Measurements from ENCODE around the gene FHL1.
A peak's percentile ranks its signal among the peaks of the same experiment; 100 is the strongest.

The FHL1 gene

GRCh38 chrX:136190038-136190713 is 42.8 kb downstream of the FHL1 start:
- DNase-seq, result no peak

- no peak for DNase-seq
Observed at GRCh38 chrX:136191171-136191570, 43.8 kb downstream of the FHL1 start.

- no peak for DNase-seq
Observed at GRCh38 chrX:136192135-136192534, 44.8 kb downstream of the FHL1 start.

DNA sequence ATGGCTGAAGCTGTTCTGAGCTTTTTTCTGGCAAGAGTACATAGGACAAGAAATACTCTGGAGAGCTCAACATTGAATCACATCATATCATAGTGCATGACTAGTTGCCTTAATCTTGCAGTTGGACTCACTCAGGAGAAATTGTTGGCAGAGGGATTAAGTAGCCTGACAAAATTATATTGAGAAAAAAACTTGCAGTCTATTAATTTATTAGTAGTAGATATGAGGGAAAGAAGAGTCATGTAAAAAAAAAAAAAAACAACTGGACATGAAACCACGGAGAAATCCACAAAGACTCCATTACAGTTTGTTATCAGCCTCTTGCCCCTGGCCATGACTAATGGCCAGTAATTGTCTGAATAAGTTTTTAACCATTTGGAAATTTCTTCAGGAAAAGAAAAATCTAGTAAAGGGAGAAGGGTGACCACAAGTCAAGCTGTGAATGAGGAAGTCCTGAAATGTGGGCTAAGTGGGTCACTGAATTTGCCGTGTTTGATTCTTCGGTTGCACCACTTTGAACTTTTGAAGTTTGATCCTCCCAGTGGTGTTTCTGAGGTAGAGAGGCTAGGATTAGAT is 45.6 kb downstream of the FHL1 start:
- no peak for DNase-seq

DNA sequence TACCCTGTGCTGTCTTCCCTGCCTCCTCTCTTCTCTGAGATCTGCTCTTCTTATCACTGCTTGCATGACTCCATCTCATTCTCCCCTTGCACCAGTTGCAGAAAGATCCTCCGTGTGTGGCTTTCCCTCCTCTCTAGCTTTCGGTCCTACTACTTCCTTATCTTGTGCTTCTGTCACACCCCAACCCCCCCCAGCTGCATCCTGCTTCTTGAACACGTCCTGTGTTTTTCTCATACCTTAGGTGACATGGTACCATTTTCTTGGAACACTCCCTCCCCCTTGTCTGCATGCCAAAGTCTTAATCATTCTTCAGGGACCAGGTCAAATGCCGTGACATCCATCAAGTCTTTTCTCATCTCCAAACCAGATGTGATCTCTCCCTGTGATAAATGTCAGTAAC is 46.4 kb downstream of the FHL1 start:
- DNase-seq, result no peak

GRCh38 chrX:136194536-136194935 is 47.2 kb downstream of the FHL1 start:
- no peak for DNase-seq

DNA sequence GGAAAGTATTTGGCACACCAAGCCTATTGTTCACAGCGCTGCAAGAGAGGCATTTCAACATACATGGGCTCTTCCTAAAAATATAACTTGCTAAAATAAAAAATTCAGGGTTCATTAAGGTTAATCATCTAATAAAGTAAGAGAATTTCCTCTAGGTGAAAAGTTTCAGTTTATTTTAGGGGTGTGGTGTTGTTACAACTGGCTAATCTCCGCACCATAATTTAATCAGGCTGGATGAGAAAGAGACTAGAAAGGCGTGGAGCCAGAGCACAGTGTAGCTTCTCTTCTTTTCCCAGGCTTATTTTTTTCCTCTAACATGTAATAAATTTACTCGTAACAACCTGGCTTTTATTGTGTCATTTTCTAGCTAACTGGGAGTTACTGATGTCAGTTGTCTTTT is 47.9 kb downstream of the FHL1 start:
- DNase-seq, result no peak

DNA sequence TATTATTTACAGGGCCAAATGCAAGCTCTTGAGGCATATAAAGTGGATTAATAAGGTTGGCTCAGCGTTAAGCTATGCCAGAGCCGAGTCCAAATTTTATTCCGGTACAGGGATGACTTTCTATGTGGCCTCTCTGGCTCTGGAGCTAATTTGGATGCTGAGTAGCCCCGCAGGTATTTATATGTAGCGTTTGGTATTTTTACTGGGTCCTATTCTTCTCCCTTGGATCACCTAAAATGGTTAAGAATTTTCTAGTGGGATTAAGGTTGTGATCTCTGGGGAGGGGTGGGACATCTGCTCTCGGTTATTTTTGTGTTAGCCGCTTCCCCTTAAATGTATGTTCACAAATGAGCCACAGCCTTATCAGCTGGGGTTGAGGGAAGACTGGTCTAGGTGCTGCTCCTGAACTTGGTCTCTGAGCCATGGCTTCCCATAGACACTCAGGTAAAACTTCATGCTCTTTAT is 49.4 kb downstream of the FHL1 start:
- DNase-seq, result no peak

DNA sequence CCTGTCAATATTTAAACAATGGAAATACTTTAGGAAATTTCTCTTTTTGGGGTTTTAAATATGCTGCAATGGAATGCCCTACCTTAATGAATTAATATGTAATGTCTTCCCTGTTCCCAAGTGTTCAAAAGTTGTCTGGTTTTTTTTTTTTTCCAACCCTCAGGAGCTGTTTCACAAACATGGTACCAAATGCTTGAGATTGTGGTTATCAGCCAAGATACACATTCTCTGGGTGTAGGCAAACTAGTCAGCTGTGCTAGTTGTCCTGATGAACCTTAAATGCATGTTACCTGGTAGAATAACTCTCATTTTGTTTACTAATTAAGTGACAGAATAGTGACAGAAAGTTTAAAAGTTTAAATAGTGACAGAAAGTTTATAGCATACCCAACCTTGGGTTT is 50.7 kb downstream of the FHL1 start:
- no peak for DNase-seq

DNA sequence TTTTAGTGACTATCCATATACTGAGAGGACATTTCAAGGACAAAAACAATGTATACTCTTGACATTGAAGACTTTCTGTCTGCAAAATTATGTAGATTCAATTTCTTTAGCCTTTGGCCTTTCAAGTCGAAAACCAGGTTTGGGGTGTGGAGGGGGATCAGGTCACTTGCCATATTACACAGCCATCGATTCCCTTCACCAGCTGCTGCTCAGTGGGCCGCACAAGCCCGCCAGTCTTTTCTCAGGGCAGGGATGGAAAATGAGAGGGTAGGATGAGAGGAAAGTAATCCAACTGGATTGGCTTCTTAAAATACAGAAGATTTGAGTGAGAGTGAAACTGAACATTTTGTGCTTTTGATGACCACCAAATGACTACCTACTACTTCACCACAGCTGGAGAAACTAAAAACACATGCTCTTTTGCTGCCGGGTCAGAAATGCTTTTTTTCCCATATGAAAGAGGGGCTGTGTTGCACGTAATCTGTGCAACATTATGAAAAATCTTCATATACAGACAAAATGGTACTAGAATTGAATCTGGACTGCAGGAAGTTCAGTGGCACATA is 51.4 kb downstream of the FHL1 start:
- DNase-seq, result no peak

GRCh38 chrX:136199365-136199764 is 52.0 kb downstream of the FHL1 start:
- no peak for DNase-seq

DNA sequence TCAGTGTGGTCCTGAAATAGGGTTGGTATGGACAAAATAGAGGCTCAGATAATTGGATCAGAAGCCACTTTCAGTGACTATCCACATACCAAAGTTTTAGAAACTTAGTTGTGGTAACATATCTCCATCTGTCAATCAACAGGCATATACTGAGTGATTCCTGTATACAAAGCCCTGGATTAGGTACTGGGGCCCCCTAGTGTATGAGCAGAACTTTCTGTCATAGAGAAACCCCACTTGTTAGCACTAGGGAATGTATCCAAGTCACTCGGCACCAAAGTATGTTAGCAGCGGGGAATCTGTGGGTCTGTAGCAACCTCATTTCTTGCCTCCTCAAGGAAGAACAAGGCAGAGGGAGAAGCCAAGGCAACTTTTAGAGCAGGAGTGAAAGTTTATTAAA is 53.1 kb downstream of the FHL1 start:
- no peak for DNase-seq

DNA sequence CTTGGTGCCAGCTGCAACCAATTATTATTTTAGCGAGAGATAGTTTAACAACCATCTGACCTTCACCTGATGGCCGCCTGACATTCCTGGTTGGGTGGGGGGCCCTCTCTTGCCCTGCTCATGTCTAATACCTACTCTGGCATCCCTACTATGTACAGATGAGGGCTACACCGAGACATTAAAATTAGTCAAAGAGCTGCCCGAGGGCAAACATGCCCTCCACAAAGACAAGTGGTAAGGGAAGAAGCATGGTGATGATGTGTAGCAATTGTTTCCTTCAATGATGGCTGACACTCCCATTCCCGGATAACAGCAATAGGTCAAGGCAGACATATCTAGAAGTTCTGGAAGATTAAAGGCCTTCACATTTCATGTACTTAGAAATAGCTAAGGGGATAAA is 54.3 kb downstream of the FHL1 start:
- DNase-seq, result no peak

- DNase-seq, result no peak
Observed at GRCh38 chrX:136202889-136203288, 55.6 kb downstream of the FHL1 start.

- no peak for DNase-seq
Observed at GRCh38 chrX:136203438-136203837, 56.1 kb downstream of the FHL1 start.

DNA sequence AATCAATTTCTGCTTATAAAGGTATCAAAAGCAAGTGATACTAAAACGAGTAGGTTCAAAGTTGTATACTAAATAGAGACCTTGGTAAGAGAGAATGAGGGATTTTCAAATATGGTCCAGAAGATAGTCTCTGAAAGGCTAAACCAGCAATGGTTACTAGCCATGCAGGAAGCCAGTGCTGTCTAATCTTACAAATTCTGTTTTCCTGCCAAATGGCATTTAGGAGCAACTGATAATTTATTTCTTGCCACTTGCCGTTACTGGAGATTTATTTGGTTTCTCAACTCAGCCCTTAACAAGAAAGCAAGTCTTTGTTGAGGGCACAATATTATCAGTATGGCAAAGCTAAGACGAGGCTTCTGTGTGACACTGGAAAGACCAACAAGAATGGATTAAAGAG is 56.6 kb downstream of the FHL1 start:
- DNase-seq, result no peak

- peak; percentile 3 for DNase-seq
Observed at GRCh38 chrX:136204571-136204970, 57.2 kb downstream of the FHL1 start.

- DNase-seq, result no peak
Observed at GRCh38 chrX:136205882-136206380, 58.6 kb downstream of the FHL1 start.

DNA sequence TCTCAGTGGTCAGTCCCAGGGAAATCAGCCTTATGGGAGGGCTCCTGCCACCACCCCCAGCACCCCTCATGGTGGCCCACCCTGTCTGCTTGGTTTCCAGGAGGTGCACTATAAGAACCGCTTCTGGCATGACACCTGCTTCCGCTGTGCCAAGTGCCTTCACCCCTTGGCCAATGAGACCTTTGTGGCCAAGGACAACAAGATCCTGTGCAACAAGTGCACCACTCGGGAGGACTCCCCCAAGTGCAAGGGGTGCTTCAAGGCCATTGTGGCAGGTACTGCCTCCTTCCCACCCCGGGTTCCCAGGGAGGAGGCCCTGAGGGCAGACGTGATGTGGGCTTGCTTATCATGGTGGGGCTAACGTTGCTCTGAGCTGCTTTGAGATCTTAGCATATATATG is 59.6 kb downstream of the FHL1 start:
- no peak for DNase-seq

DNA sequence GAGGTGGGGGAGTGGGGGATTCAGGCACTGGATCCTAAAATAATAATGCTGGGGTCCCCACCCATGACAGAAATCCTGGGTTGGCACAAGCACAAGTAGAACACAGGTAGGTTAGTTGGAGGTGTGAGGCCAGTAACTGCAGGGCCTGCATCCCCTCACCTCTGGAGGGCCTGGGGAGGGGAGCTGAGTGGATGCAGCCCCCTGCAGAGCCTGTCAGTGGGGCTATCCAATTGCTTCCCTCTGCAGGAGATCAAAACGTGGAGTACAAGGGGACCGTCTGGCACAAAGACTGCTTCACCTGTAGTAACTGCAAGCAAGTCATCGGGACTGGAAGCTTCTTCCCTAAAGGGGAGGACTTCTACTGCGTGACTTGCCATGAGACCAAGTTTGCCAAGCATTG is 60.2 kb downstream of the FHL1 start:
- DNase-seq, result no peak

- peak; percentile 18 for DNase-seq
Observed at GRCh38 chrX:136209016-136209738, 61.8 kb downstream of the FHL1 start.

GRCh38 chrX:136209751-136210150 is 62.4 kb downstream of the FHL1 start:
- no peak for DNase-seq

GRCh38 chrX:136210243-136210642 is 62.9 kb downstream of the FHL1 start:
- DNase-seq, result no peak

DNA sequence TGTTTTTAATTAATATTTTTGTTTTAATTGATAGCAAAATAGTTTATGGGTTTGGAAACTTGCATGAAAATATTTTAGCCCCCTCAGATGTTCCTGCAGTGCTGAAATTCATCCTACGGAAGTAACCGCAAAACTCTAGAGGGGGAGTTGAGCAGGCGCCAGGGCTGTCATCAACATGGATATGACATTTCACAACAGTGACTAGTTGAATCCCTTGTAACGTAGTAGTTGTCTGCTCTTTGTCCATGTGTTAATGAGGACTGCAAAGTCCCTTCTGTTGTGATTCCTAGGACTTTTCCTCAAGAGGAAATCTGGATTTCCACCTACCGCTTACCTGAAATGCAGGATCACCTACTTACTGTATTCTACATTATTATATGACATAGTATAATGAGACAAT is 63.5 kb downstream of the FHL1 start:
- DNase-seq, result no peak
